Measurements from ENCODE around the gene CRADD.

CRADD gene

DNA sequence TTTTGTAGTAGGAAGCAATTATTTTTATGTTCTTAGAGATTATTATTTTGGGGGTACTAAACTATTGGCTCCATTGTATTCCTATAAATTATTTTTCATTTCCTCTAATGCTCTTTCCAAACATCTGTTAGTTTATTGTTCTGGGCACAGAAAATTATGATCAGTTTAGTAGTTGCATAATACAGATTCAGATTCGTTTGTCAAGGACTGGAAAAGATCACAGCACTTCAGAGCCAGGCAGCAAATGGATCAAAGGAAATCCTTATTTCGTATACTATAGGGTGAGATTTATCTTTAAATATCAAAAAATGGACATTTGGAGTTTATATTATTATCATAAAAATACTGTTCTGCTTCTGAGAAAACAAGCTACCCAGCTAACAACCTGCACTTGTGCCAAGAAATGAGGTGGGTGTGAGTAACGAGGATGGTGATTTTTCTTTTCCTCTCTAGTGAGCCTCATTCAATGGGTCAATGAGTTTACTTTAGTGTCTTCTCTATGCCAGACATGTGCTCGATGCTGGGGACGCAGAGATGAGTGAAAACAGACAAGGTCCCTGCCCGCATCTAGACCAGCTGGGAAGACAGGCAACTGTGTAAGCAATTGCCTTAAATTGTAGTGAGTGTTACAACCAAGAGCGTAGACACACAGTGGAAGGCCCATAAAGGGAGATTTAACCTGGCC lies 262.6 kb downstream of the CRADD start:
- DNase-seq (ENCODE audit: low read depth) = no peak

DNA sequence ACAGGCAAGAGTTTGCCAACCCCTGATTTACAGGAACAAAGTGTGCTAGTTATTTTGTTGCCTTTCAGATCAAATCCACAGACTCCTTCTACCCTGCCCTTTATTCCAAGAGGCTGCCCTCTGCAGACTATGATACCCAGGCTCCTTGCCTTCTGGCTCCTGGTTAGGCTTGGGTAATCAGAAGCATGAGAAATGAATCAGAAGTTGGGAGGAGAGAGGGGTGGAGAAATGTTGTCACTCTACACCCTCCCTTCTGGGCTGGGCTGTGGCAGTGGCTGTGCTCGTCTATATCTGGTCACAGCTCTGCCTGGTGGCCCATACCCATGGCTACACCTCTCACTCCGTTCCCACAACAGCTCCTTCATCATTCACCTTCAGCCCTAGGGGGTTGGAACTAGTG lies 266.6 kb downstream of the CRADD start:
- DNase-seq (ENCODE audit: low read depth) = no peak

DNA sequence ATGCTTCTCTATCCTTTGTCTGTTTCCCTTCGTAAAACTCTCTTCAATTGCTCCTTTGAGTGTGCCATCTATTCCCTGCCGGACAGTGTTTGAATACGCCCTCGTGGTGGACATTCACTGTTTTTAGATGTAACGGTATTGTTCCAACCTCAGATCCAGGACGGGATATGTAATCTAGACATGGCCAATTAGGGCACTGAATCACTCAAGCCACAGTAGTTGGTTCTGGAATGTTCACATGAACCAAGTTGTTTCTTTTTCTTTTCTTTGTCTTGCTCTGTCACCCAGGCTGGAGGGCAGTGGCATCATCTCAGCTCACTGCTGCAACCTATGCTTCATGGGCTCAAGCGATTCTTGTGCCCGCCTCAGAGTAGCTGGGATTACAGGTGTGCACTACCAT lies 267.0 kb downstream of the CRADD start:
- DNase-seq (ENCODE audit: low read depth) = no peak

Measured in activated T-cell treated with anti-CD3 and anti-CD28 coated beads for 48 hours (primary cell).